ENCODE data around the gene KCNAB3. TPM values are rescaled to one million over a fixed set of nuclear protein-coding genes. Genes with fewer than 3 reads are reported as not detected.

KCNAB3 gene
- total RNA-seq, 1 experiment from 2014 or later = 1.1 TPM

GRCh38 chr17:7940743-7941142 lies 11.1 kb upstream of the KCNAB3 start:
- no peak for DNase-seq (ENCODE audit: low read depth)

DNA sequence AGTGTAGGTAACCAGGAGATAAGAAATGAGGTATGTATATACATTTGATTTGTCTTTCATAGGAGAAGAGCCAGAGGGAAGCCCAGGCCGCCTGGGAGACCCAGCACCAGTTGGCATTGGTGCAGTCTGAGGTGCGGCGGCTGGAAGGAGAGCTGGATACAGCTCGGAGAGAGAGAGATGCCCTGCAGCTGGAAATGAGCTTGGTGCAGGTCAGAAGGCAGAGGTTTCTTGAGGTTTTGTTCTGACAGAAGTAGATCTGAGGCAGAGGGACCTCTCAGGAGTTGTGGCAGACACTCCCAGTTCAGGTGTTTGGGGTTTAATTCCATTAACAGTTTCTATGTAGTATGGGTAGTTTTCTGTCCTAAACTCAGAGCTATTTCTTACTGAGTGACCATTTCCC lies 10.4 kb upstream of the KCNAB3 start:
- no peak for DNase-seq (ENCODE audit: low read depth)

GRCh38 chr17:7935859-7936258 lies 6.2 kb upstream of the KCNAB3 start:
- no peak for DNase-seq (ENCODE audit: low read depth)

GRCh38 chr17:7932949-7933348 lies 3.3 kb upstream of the KCNAB3 start:
- DNase-seq (ENCODE audit: low read depth) = peak; percentile 88

DNA sequence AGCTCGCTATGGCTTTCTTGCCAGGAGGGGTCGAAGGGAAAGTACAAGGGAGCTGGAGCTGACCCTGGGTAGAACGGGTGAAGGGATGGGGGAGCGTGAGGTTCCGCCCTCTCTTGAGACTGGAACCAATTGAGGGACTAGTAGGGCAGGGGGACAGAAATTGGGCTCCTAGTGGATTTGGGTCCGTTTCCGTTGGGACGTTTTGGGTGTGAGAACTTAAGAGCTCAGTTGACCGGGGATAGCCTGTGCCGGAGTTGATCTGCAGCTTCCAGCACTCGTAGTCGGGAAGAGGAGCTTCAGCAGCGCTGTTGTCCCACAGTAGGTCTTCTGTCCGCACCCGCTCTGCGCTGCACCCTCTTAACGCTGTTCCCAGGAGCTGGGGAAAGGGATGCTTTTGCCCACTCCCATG lies 2.8 kb upstream of the KCNAB3 start:
- DNase-seq (ENCODE audit: low read depth) = peak; percentile 31

DNA sequence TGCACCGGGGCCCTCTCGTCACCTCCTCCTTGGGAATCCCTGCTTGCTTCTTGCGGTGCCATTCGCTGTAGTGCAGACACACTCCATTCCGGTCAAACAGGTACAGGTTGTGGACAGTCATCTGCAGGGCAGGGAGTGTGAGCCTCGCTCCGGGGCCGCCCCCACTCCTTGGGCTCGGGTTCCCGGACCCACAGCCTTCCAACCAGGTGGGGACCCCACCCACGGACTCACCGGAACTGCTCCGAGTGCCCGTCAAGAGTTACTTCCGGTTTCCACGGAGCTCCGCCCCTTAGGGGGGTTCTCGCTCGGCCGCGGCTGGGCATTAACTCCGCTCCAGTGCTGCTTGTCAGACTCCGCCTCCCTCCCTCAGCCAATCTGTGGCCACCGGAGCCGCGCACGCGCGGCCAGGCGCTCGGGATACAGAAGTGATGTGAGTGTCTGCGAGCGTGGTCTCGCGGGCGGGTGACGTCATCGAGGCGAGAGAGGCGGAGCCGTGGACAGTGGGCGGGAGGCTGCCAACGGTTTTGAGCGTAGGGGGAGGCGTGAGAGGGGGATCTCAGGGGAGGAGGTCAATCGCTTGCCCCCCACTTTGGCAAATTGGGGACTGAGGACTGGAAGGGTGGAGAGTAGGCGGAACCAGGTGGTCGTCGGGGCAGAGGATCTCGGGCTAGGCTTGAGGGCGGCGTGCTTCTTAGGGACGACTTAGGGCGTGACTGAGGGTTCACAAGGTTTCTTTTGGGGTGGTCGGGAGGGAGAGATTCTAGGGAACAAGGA lies 2.2 kb upstream of the KCNAB3 start, which contains the start of the genes CNTROB and TRAPPC1:
TSS of gene CNTROB (plus strand) at position 498 of the 774 bp plus-strand sequence. CDS start 874 bp downstream, outside the sequence.
TSS of gene TRAPPC1 (minus strand) at position 238 of the 774 bp plus-strand sequence. CDS start at position 121, 117 bp downstream.
- peak; percentile 97 for DNase-seq (ENCODE audit: low read depth)

- no peak for DNase-seq (ENCODE audit: low read depth)
These were observed 1.4 kb upstream of the KCNAB3 start for GRCh38 chr17:7930841-7931631.

DNA sequence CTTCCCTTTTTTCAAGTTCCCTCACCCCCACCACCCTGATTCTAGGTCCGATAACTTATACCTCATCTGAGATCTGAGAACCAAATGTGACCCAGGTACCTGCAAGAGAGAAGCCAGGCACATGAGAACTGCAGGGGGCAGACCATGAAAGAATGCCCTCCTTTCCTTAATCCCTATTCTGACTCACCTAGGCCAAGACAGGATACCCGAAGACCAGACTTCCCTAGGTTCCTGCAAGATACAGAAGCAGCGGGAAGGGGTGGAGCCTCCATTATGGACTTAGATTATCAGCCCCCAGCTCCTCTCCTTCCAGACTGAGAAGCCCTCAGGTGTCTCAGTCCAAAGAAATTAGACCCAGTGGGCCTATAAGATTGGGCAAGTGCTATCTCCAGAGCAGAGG lies 2.1 kb downstream of the KCNAB3 start:
- DNase-seq (ENCODE audit: low read depth) = no peak

GRCh38 chr17:7922845-7923628 lies 6.6 kb downstream of the KCNAB3 start:
- peak; percentile 75 for DNase-seq (ENCODE audit: low read depth)

DNA sequence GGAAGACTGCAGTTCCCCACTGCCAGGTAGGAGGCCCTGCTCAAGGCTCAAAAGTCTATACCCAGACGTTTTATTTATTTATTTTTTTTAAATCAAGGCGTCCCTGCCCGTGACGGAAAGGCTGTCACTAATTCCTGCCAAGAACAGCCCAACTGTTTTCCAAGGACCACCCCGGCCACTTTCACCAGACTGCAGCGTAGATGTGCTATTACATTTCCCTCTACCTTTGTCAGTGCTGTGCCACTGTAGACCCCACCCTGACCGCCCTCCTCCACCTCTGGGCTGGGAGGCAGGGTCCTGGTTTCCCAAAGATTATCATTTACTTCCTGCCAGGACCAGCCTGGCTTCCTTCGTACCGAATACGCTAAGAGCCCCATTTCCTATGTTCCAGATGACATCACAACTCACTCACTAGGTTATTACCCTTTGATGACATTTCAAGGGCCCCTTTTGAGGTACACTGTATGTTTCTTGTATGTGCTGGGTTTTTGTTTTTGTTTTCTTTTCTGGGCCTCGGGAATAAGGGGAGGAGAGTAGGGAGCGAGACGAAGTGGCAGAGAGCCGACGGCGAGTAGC lies 7.3 kb downstream of the KCNAB3 start:
- no peak for DNase-seq (ENCODE audit: low read depth)

DNA sequence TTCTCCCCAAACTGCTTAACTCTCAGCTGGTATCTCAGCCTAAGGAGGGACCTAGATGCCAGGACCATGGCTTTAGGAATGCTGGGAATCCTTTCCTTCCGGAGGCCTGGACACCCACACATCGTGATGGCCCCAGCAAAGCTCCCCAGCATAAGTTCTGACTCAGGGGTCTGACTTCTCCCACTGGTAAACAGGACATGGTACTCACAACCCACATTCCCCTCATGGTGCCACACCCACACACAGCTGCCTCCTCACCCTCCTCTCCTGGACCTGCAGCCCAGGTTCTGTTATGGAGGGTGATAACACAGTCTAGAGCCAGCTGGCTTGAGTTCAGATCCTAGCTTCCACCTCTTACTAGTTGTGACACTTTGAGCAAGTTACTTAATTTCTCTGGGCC lies 12.8 kb downstream of the KCNAB3 start:
- peak; percentile 32 for DNase-seq (ENCODE audit: low read depth)

GRCh38 chr17:7916385-7916682 lies 13.3 kb downstream of the KCNAB3 start:
- DNase-seq (ENCODE audit: low read depth) = no peak

DNA sequence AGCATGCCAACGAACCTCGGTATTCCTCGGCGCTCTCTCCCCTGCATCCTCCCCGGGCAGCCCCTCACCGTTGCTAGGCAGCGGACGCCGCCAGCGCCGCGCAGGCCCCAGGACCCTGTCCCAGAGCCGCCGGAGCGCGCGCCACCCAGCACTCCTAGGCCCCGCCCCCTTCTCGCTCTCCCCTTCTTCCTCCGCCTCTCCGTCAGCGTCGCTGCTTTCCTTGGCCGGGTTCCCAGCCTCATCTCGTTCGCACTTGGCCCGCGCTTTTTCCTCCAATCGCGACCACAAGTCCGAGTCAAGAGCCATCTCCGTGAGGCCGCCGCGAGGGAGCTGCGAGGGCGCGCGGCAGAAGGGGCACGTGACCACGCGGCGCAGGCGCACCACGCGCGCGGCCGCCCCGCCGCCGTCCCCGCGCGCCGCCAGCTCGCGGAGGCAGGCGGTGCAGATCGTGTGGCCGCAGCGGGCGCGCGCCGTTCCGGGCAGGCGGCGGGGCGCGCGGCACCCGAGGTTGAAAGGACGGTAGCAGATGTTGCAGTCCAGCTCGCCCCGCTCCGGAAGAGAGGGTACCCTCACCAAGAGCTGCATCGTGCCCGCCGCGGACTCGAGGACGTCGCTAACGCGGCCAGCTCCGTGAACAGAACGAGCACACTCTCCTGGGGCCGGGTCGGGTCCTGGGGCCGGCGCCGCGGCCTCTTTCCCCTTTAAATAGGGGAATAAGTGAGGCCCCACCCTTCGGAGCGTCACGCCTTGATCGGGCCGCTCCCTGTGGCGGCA lies 13.9 kb downstream of the KCNAB3 start, which contains the start of gene RNF227:
TSS of gene RNF227 (minus strand) at position 679 of the 774 bp plus-strand sequence. CDS start at position 585, 94 bp downstream.
- DNase-seq (ENCODE audit: low read depth) = peak; percentile 95

DNA sequence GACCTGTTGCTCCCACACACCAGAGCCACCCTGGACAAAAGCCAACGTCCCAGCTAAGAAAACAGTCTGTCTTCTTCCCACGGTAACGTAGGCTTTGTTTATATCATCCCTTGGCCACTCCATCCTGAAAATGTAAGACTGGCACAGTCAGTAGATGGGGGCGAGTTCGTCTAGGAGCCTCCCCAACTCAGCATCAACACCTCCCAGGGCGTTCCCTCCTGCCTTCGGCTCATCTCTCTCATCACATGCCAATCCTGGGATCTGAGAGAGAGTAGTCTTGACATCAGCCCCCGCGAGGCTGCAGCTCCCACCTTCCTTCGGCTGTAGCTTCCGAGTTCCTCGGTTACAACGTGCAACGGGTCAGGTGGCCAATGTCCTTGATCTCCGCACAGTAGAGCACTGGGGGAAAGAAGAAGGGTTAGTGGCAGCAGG lies 14.5 kb downstream of the KCNAB3 start:
- peak; percentile 43 for DNase-seq (ENCODE audit: low read depth)

- peak; percentile 73 for DNase-seq (ENCODE audit: low read depth)
These were observed 16.6 kb downstream of the KCNAB3 start for GRCh38 chr17:7912927-7913524.

GRCh38 chr17:7911116-7911515 lies 18.5 kb downstream of the KCNAB3 start:
- no peak for DNase-seq (ENCODE audit: low read depth)

DNA sequence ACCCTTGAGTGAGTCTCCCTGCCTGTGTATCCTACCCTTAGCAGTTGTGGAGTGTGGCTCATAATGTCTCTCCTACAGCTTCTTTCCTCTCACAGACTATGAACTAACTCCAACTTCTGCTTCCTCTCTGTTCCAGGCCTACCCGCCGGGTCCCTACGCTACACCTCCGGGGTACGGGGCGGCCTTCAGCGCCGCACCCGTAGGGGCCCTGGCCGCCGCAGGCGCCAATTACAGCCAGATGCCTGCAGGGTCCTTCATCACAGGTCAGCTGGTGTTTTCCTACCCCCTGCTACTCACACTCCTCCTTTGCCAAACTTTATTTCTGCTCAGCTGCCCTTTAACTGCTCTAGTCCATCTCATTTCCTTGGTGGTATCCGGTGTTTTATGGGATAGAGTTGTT lies 18.9 kb downstream of the KCNAB3 start:
- no peak for DNase-seq (ENCODE audit: low read depth)

DNA sequence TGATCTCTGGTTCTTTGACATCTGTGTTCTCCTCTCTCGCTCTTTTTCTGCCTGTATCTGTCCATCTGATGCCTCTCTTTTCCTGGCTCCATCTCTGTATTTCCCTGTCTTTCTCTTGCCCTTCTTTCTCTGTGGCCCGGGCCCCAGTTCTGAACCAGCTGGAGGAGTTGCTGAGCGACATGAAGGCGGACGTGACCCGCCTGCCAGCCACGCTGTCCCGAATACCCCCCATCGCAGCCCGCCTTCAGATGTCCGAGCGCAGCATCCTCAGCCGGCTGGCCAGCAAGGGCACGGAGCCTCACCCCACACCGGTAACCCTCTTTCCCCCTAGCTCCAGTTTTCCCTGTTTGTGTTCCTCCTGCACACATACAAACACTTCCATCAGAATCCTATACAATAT lies 19.4 kb downstream of the KCNAB3 start:
- DNase-seq (ENCODE audit: low read depth) = no peak

- DNase-seq (ENCODE audit: low read depth) = no peak
These were observed 20.6 kb downstream of the KCNAB3 start for GRCh38 chr17:7909089-7909488.
